Kidney (tissue), 14 donors: ENCODE results near the gene CSF1. TPM values are rescaled to one million over a fixed set of nuclear protein-coding genes. Genes with fewer than 3 reads are reported as not detected.

Source experiments
- DNase-seq, 5 donors: peaks; one replicate each; pipeline ENCODE4 v3.0.0-alpha.2; 2013 to 2020
- FAIRE-seq: peaks from 2 replicates; lab custom pipeline; 2012; peaks lifted over from hg19 to GRCh38; lab: Jason Lieb, UNC
- H3K27ac ChIP-seq, 2 donors: one replicate each; pipeline ENCODE4 v1.7.0; 2013; ENCODE audit warnings: low read depth in 2 of 2, low read length in 2 of 2, inconsistent platforms in 1 of 2
- H3K27me3 ChIP-seq: one replicate; pipeline ENCODE4 v1.7.1; 2013; ENCODE audit warnings: low read length, inconsistent platforms; ENCODE audit not compliant: control insufficient read depth, insufficient read depth
- H3K36me3 ChIP-seq, 3 donors: one replicate each; pipeline versions ENCODE4 v1.7.0 to v1.7.1; 2013; ENCODE audit warnings: low read length in 3 of 3, control low read depth in 1 of 3, inconsistent platforms in 1 of 3; ENCODE audit not compliant: insufficient read depth in 3 of 3, control insufficient read depth in 2 of 3
- H3K4me1 ChIP-seq, 3 donors: one replicate each; pipeline versions ENCODE4 v1.7.0 to v1.7.1; 2013; ENCODE audit warnings: low read length in 3 of 3, inconsistent platforms in 1 of 3, low read depth in 1 of 3; ENCODE audit not compliant: control insufficient read depth in 2 of 3, insufficient read depth in 2 of 3
- H3K4me3 ChIP-seq, 3 donors: one replicate each; pipeline versions ENCODE4 v1.7.0 to v1.8.1; 2013; ENCODE audit warnings: low read length in 3 of 3, control low read depth in 1 of 3, inconsistent platforms in 1 of 3
- H3K9ac ChIP-seq, 3 donors: one replicate each; pipeline versions ENCODE4 v1.7.0 to v1.7.1; 2013; ENCODE audit warnings: low read length in 3 of 3, control low read depth in 1 of 3, inconsistent platforms in 1 of 3
- H3K9me3 ChIP-seq, 3 donors: one replicate each; pipeline versions ENCODE4 v1.7.0 to v1.7.1; 2013; ENCODE audit warnings: low read length in 3 of 3, control low read depth in 1 of 3, inconsistent platforms in 1 of 3; ENCODE audit not compliant: control insufficient read depth in 2 of 3, insufficient read depth in 1 of 3
- intact Hi-C: fragments of 100-400 bp; cut with DNase I; formaldehyde crosslinking; loops from one replicate; pipeline ENCODE4 v1.11.1; 2022
- polyA plus RNA-seq: library from polyadenylated mRNA; stranded (reverse); fragments of 350-450 nt; fragmentation: Illumina TruSeq; extraction: RNeasy Lipid Tissue Mini Kit (QIAGEN cat#74804); gene quantifications from one replicate; pipeline ENCODE4 v1.2.3, GENCODE V29; 2014; ENCODE audit warnings: low read depth, low replicate concordance; ENCODE audit not compliant: insufficient read depth
- total RNA-seq: library from RNA; stranded (reverse); fragmentation: NEBNext Ultra II Directional; extraction: Animal tissue kit (Norgen Biotek cat#: 25700); gene quantifications from one replicate; pipeline ENCODE4 v1.2.1, GENCODE V29; 2021
- TF ChIP-seq, protein P1 (sequence below): IDR thresholded peaks from 3 replicates; pipeline ENCODE4 v1.5.1; 2012; ENCODE audit warnings: mild to moderate bottlenecking, moderate library complexity, borderline replicate concordance; ENCODE audit not compliant: insufficient read depth; ENCODE audit errors: extremely low read depth
- donor health status: control.
- donor health status: control.
- donor health status: control.
- donor health status: control.
- donor health status: control.
- donor health status: DM: yes; HTN: yes; CAD: no.
- donor health status: Normal renal cell carcinoma (clear cell type).

The CSF1 gene
- total and polyA plus RNA-seq, 2 donors from 2014 or later: 11.1 to 33.8 TPM

DNA sequence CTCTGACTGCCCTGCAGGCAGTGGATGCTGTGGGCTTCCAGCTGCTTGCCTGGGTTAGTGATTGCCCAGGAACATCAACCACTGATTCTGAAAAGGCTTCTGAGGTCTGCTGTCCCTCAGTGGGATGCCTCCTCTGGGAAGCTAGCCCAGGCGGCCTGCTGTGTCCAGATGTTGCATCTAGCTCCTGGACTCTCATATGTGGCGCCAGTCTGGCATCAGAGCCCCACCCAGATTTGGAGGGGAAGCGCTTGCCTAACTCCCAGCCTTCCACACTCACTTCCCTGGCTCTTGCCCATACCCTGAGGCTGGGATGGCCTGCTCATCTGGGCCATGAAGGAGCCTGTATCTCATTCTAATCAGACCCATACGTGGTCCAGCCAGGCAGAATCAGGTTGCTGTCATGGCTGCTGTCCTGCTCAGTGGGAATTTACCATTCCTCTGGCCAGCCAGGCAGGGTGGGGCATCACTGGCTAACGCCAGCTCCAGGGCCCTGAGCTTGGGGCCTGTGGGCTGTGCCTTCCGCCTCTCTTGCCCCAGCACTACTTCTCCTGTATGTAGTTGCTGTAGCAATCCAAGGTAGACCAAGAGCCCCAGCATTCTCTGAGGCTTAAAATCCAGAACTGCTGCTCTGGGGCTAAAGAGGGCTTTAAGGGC lies 4.1 kb downstream of the CSF1 start:
- no peaks in the 10 kb centered on the region for H3K9me3 ChIP-seq
- no peak overlapping the region for H3K27ac ChIP-seq
- intact Hi-C loops: no loop called here
- TF ChIP-seq, protein P1, sequence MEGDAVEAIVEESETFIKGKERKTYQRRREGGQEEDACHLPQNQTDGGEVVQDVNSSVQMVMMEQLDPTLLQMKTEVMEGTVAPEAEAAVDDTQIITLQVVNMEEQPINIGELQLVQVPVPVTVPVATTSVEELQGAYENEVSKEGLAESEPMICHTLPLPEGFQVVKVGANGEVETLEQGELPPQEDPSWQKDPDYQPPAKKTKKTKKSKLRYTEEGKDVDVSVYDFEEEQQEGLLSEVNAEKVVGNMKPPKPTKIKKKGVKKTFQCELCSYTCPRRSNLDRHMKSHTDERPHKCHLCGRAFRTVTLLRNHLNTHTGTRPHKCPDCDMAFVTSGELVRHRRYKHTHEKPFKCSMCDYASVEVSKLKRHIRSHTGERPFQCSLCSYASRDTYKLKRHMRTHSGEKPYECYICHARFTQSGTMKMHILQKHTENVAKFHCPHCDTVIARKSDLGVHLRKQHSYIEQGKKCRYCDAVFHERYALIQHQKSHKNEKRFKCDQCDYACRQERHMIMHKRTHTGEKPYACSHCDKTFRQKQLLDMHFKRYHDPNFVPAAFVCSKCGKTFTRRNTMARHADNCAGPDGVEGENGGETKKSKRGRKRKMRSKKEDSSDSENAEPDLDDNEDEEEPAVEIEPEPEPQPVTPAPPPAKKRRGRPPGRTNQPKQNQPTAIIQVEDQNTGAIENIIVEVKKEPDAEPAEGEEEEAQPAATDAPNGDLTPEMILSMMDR: no peak
- H3K36me3 ChIP-seq: peaks cover 0 to 14% (median 8%) of the 10 kb centered on the region in 3 donors
- H3K27me3 ChIP-seq: no peaks in the 10 kb centered on the region
- no peak overlapping the region for H3K9ac ChIP-seq
- no peak overlapping the region for H3K4me3 ChIP-seq
- FAIRE-seq (no peak), DNase-seq (no peak)
- H3K4me1 ChIP-seq: peaks cover 0 to 26% (median 0%) of the 10 kb centered on the region in 3 donors

DNA sequence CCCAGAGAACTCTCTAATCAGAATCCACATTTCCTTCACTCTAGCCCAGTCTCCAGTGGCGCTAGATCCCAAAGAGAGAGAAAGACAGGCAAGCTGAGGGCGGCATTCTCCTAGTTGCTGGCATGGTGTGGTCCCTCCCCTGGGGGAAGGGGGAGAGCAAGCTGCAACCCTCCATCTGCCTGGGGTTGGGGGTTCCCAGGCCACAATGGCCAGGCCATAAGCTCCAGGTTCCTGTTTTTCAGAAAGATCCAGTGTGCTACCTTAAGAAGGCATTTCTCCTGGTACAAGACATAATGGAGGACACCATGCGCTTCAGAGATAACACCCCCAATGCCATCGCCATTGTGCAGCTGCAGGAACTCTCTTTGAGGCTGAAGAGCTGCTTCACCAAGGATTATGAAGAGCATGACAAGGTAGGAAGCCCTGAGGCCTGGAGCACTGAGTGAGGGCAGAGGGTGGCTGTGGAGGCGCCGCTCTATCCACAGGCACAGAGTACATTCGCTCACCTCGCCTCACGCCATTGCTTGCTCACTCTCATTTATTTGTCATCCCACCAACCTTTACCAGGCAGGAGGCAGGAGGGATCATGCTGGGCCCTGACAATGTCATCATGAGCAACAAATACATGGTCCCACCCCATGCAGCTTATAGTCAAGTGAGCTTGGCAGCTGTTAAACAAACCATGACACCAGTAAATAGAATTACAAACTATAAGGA lies 6.6 kb downstream of the CSF1 start:
- H3K36me3 ChIP-seq: peaks cover 0 to 14% (median 13%) of the 10 kb centered on the region in 3 donors
- H3K9me3 ChIP-seq: no peaks in the 10 kb centered on the region
- peaks cover 0 to 14% (median 0%) of the 10 kb centered on the region in 3 donors for H3K4me1 ChIP-seq
- TF ChIP-seq, protein P1: no peak
- no peaks in the 10 kb centered on the region for H3K27me3 ChIP-seq
- DNase-seq: no peak
- H3K4me3 ChIP-seq: no peak overlapping the region
- no peak overlapping the region for H3K9ac ChIP-seq
- FAIRE-seq: no peak
- intact Hi-C loops: no loop called here
- no peak overlapping the region for H3K27ac ChIP-seq

DNA sequence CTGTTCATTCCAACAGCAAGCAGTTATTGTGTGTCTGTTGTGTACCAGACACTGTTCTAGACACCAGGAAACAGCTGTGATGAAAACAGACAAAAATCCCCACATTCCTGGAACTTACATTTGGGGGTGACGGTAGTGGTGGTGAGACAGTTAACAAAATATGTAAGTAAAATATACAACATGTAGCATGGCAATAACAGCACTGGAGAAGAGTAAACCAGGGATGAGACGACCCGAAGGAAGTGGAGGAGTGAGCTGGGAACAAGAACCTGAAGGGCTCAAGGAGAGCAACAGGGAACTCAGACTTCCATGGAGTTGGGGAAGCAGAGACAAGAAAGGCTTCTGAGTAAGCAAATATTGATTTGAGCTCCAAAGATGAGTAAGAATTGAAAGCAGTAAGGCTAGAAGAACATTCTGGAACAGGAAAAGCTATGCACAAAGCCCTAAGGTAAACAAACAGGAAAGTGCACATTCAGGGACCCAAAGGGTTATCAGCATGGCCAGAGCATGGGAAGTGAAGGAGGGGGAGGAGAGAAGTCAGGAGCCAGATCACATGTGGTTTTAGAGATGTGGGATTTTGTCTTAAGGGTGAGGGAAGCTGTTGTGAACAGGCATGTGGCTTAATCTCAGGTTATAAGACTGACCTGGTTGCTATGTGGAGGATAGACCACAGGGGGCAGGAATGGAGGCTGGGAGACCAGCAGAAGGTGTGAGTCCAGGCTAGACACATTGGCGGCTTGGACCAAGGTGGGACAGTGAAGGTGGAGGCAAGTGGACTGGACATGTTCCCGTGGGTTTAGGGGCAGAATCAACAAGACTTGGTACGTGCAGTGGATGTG lies 7.3 kb downstream of the CSF1 start:
- intact Hi-C loops: no loop called here
- Histone ChIP-seq H3K27ac (no peak overlapping the region), H3K4me3 (no peak overlapping the region), H3K4me1 (peaks cover 0 to 11% (median 0%) of the 10 kb centered on the region in 3 donors), H3K9me3 (no peaks in the 10 kb centered on the region), H3K36me3 (peaks cover 0 to 14% (median 14%) of the 10 kb centered on the region in 3 donors), H3K9ac (no peak overlapping the region), H3K27me3 (no peaks in the 10 kb centered on the region)
- TF ChIP-seq, protein P1: no peak
- no peak for DNase-seq
- FAIRE-seq: no peak
